ENCODE results near the gene HELQ. TPM values are rescaled to one million over a fixed set of nuclear protein-coding genes. Genes with fewer than 3 reads are reported as not detected.

Gene HELQ
- total and polyA plus RNA-seq, 2 of the 13 experiments (the other 11 are each of a cell fraction or from before 2014, with no cell fraction given) = 6.6 to 10.8 TPM

DNA sequence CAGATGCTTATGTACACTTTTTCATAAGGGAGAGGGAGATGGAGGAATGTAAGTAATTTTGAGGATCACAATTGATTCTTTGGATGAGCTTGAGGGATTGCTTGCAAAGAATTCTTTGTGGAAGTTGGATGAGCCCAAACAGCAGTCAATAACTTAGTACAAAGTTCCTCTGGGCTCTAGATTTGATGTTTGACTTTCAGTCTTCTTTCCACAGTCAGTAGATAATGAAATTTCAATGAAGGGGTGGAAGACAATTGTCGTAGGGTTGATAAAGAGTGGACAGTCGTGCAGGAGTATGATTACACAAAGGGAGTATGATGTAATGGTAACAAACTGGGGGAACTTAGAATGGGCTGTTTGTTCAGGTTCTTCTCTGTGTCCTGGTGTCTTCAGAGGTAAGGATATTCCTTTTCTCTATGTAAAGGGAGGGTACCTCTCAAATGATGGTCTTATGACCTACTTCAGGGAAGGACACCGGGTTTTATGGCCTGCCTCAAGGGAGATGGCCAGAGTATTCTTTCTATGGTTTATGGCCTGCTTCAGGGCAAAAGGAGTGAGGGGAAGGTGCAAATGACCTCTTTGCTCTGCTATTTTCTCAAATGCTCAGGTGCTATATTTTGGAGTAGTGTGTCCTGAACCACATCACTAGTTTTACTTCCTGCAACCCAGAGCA, 31.0 kb upstream of the HELQ start (continued):
- TF ChIP-seq, protein P1, sequence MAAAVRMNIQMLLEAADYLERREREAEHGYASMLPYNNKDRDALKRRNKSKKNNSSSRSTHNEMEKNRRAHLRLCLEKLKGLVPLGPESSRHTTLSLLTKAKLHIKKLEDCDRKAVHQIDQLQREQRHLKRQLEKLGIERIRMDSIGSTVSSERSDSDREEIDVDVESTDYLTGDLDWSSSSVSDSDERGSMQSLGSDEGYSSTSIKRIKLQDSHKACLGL (CRISPR knock-in tag; IDR thresholded peaks at IDR 0.05) = no peak
- TF ChIP-seq KLF16 (CRISPR knock-in tag; IDR thresholded peaks at IDR 0.05) (peak in 1 of 2 experiments; percentile 16; a peak in 1 of 4 replicates), TEAD3 (CRISPR knock-in tag; optimal IDR thresholded peaks at IDR 0.05; ENCODE audit: borderline replicate concordance) (peak; percentile 66), SMAD3 (CRISPR knock-in tag; IDR thresholded peaks at IDR 0.05) (0 out of 2 replicates have a peak, but pooled peaks have one; percentile 16), LCORL (IDR thresholded peaks at IDR 0.05) (0 out of 2 replicates have a peak, but pooled peaks have one; percentile 40), LCORL (CRISPR knock-in tag; IDR thresholded peaks at IDR 0.05) (no peak), SOX6 (IDR thresholded peaks at IDR 0.05) (no peak), SOX6 (CRISPR knock-in tag; IDR thresholded peaks at IDR 0.05) (peak; percentile 95), ATF7 (IDR thresholded peaks at IDR 0.05) (peak; percentile 66), ATF7 (CRISPR knock-in tag; IDR thresholded peaks at IDR 0.05) (no peak), ATF1 (CRISPR knock-in tag; IDR thresholded peaks at IDR 0.05) (0 out of 2 replicates have a peak, but pooled peaks have one; percentile 16), GATAD2A (CRISPR knock-in tag; IDR thresholded peaks at IDR 0.05) (peak; percentile 73), GZF1 (CRISPR knock-in tag; IDR thresholded peaks at IDR 0.05) (no peak), RCOR2 (CRISPR knock-in tag; IDR thresholded peaks at IDR 0.05) (peak; percentile 73; the same call in 1 of the 2 replicates), ZSCAN25 (CRISPR knock-in tag; IDR thresholded peaks at IDR 0.05) (no peak), FOXP1 (IDR thresholded peaks at IDR 0.05) (no peak), FOXP1 (CRISPR knock-in tag; IDR thresholded peaks at IDR 0.05) (peak; percentile 46; the same call in 1 of the 2 replicates), MIER3 (CRISPR knock-in tag; IDR thresholded peaks at IDR 0.05; ENCODE audit: borderline replicate concordance) (no peak), HDAC2 (CRISPR knock-in tag; IDR thresholded peaks at IDR 0.05) (0 out of 2 replicates have a peak, but pooled peaks have one; percentile 13), HMG20A (CRISPR knock-in tag; IDR thresholded peaks at IDR 0.05; ENCODE audit: borderline replicate concordance) (0 out of 2 replicates have a peak, but pooled peaks have one; percentile 13), ZNF883 (CRISPR knock-in tag; IDR thresholded peaks at IDR 0.05; ENCODE audit: not compliant biosample characterization) (no peak), ZNF121 (CRISPR knock-in tag; IDR thresholded peaks at IDR 0.05) (no peak), ONECUT2 (CRISPR knock-in tag; IDR thresholded peaks at IDR 0.05) (peak; percentile 76), ELF3 (CRISPR knock-in tag; IDR thresholded peaks at IDR 0.05) (0 out of 2 replicates have a peak, but pooled peaks have one; percentile 21)
- TF ChIP-seq, protein P2, sequence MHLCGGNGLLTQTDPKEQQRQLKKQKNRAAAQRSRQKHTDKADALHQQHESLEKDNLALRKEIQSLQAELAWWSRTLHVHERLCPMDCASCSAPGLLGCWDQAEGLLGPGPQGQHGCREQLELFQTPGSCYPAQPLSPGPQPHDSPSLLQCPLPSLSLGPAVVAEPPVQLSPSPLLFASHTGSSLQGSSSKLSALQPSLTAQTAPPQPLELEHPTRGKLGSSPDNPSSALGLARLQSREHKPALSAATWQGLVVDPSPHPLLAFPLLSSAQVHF (CRISPR knock-in tag; IDR thresholded peaks at IDR 0.05) = no peak
- TF ChIP-seq, protein P3, sequence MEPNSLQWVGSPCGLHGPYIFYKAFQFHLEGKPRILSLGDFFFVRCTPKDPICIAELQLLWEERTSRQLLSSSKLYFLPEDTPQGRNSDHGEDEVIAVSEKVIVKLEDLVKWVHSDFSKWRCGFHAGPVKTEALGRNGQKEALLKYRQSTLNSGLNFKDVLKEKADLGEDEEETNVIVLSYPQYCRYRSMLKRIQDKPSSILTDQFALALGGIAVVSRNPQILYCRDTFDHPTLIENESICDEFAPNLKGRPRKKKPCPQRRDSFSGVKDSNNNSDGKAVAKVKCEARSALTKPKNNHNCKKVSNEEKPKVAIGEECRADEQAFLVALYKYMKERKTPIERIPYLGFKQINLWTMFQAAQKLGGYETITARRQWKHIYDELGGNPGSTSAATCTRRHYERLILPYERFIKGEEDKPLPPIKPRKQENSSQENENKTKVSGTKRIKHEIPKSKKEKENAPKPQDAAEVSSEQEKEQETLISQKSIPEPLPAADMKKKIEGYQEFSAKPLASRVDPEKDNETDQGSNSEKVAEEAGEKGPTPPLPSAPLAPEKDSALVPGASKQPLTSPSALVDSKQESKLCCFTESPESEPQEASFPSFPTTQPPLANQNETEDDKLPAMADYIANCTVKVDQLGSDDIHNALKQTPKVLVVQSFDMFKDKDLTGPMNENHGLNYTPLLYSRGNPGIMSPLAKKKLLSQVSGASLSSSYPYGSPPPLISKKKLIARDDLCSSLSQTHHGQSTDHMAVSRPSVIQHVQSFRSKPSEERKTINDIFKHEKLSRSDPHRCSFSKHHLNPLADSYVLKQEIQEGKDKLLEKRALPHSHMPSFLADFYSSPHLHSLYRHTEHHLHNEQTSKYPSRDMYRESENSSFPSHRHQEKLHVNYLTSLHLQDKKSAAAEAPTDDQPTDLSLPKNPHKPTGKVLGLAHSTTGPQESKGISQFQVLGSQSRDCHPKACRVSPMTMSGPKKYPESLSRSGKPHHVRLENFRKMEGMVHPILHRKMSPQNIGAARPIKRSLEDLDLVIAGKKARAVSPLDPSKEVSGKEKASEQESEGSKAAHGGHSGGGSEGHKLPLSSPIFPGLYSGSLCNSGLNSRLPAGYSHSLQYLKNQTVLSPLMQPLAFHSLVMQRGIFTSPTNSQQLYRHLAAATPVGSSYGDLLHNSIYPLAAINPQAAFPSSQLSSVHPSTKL (CRISPR knock-in tag; IDR thresholded peaks at IDR 0.05) = peak; percentile 59; the same call in 1 of the 2 replicates
- TF ChIP-seq, protein P4, sequence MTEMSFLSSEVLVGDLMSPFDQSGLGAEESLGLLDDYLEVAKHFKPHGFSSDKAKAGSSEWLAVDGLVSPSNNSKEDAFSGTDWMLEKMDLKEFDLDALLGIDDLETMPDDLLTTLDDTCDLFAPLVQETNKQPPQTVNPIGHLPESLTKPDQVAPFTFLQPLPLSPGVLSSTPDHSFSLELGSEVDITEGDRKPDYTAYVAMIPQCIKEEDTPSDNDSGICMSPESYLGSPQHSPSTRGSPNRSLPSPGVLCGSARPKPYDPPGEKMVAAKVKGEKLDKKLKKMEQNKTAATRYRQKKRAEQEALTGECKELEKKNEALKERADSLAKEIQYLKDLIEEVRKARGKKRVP (CRISPR knock-in tag; IDR thresholded peaks at IDR 0.05) = peak in 1 of 2 experiments; percentile 70; a peak in 1 of 4 replicates
